Hepatocyte (in vitro differentiated cells): Measurements from ENCODE around the gene SH3RF3. TPM values are rescaled to one million over a fixed set of nuclear protein-coding genes. Genes with fewer than 3 reads are reported as not detected.

Source experiments
- DNase-seq: peaks from one replicate; pipeline ENCODE4 v3.0.0-alpha.2; 2016; ENCODE audit warnings: low spot score
- H2AFZ ChIP-seq: fragments of 200-600 bp; sonication (generic); 2 replicates; pipeline ENCODE4 v1.6.0; 2016; ENCODE audit warnings: antibody characterized with exemption, mild to moderate bottlenecking
- H3K27ac ChIP-seq: fragments of 200-600 bp; sonication (generic); 2 replicates; pipeline ENCODE4 v1.5.1; 2016; ENCODE audit warnings: mild to moderate bottlenecking
- H3K27me3 ChIP-seq: fragments of 200-600 bp; sonication (generic); 2 replicates; pipeline ENCODE4 v1.6.1; 2016
- H3K36me3 ChIP-seq: fragments of 200-600 bp; sonication (generic); replicated peaks from 2 replicates; pipeline ENCODE4 v1.5.1; 2016; ENCODE audit warnings: low read depth; ENCODE audit not compliant: insufficient read depth
- H3K4me1 ChIP-seq: fragments of 200-600 bp; sonication (generic); 2 replicates; pipeline ENCODE4 v1.5.1; 2016; ENCODE audit warnings: mild to moderate bottlenecking, moderate library complexity; ENCODE audit not compliant: insufficient read depth
- H3K4me2 ChIP-seq: fragments of 200-600 bp; sonication (generic); 2 replicates; pipeline ENCODE4 v1.6.0; 2016
- H3K4me3 ChIP-seq: fragments of 200-600 bp; sonication (generic); 2 replicates; pipeline ENCODE4 v1.5.1; 2016; ENCODE audit warnings: mild to moderate bottlenecking
- H3K79me2 ChIP-seq: fragments of 200-600 bp; sonication (generic); 2 replicates; pipeline ENCODE4 v1.6.0; 2017; ENCODE audit warnings: mild to moderate bottlenecking
- H3K9me2 ChIP-seq: fragments of 200-600 bp; sonication (generic); replicated peaks from 2 replicates; pipeline ENCODE4 v1.6.0; 2017; ENCODE audit warnings: mild to moderate bottlenecking; ENCODE audit not compliant: insufficient read depth
- H3K9me3 ChIP-seq: fragments of 200-600 bp; sonication (generic); 2 replicates; pipeline ENCODE4 v1.5.1; 2016; ENCODE audit warnings: low read depth, mild to moderate bottlenecking
- H4K20me1 ChIP-seq: fragments of 200-600 bp; sonication (generic); 2 replicates; pipeline ENCODE4 v1.6.0; 2016; ENCODE audit warnings: mild to moderate bottlenecking; ENCODE audit not compliant: insufficient read depth, poor library complexity, severe bottlenecking
- CTCF ChIP-seq: fragments of 200-600 bp; sonication (generic); IDR thresholded peaks from 2 replicates; pipeline ENCODE4 v1.5.1; 2016; ENCODE audit warnings: antibody characterized with exemption, mild to moderate bottlenecking; ENCODE audit not compliant: poor library complexity
- EZH2 ChIP-seq: fragments of 200-600 bp; sonication (generic); IDR thresholded peaks from 2 replicates; pipeline ENCODE4 v1.6.1; 2016; ENCODE audit warnings: antibody characterized with exemption, mild to moderate bottlenecking, borderline replicate concordance
- EZH2phosphoT487 ChIP-seq: fragments of 200-600 bp; sonication (generic); IDR thresholded peaks from one replicate; pipeline ENCODE4 v1.6.1; 2018; ENCODE audit warnings: antibody characterized with exemption, mild to moderate bottlenecking, low read depth, moderate library complexity; ENCODE audit not compliant: unreplicated experiment, severe bottlenecking
- WGBS: methylation state at CpG from one replicate; pipeline ENCODE4 v1.1.6; 2016; ENCODE audit warnings: low lambda C conversion rate; ENCODE audit errors: missing lambda C conversion rate; 5-methylcytosine and 5-hydroxymethylcytosine counted together
- polyA plus RNA-seq: library from polyadenylated mRNA; unstranded; fragments of >200 nt; fragmentation: Nextera tagmentation; extraction: Ambion mirVana; gene quantifications from 2 replicates; pipeline ENCODE4 v1.2.1, GENCODE V29; 2016
- total RNA-seq: library from RNA; depleted of rRNA; stranded (reverse); fragments of >200 nt; gene quantifications from 2 replicates; pipeline ENCODE4 v1.2.3, GENCODE V29; 2014

The SH3RF3 gene
- total and polyA plus RNA-seq, 2 experiments from 2014 or later, result 1.9 to 2.1 TPM

- TF ChIP-seq EZH2 (no peak), EZH2phosphoT487 (no peak), CTCF (no peak)
- H3K4me2 ChIP-seq, result no peak overlapping the region
- H3K9me3 ChIP-seq, result no peaks in the 10 kb centered on the region
- DNase-seq, result no peak
- no peak overlapping the region for H3K27ac ChIP-seq
- no peak overlapping the region for H2AFZ ChIP-seq
- no peaks in the 10 kb centered on the region for H3K27me3 ChIP-seq
- WGBS, result 37% methylated on average over 8 of the region's 8 CpGs
- no peaks in the 10 kb centered on the region for H3K79me2 ChIP-seq
- no peak overlapping the region for H3K4me3 ChIP-seq
- no peaks in the 10 kb centered on the region for H3K36me3 ChIP-seq
- no peaks in the 10 kb centered on the region for H3K9me2 ChIP-seq
- H4K20me1 ChIP-seq, result no peaks in the 10 kb centered on the region
- peaks cover 14% of the 10 kb centered on the region for H3K4me1 ChIP-seq
These were observed 368.5 kb downstream of the SH3RF3 start for GRCh38 chr2:109497463-109497862.

GRCh38 chr2:109497911-109498870 is 369.2 kb downstream of the SH3RF3 start:
- H3K27me3 ChIP-seq, result no peaks in the 10 kb centered on the region
- no peaks in the 10 kb centered on the region for H3K9me2 ChIP-seq
- no peak overlapping the region for H3K4me3 ChIP-seq
- no peaks in the 10 kb centered on the region for H4K20me1 ChIP-seq
- no peaks in the 10 kb centered on the region for H3K79me2 ChIP-seq
- no peak overlapping the region for H2AFZ ChIP-seq
- WGBS, result 74% methylated on average over 19 of the region's 19 CpGs
- H3K9me3 ChIP-seq, result no peaks in the 10 kb centered on the region
- H3K4me1 ChIP-seq, result peaks cover 14% of the 10 kb centered on the region
- H3K36me3 ChIP-seq, result no peaks in the 10 kb centered on the region
- H3K4me2 ChIP-seq, result no peak overlapping the region
- DNase-seq, result no peak
- TF ChIP-seq EZH2phosphoT487 (no peak), EZH2 (no peak), CTCF (no peak)
- no peak overlapping the region for H3K27ac ChIP-seq

GRCh38 chr2:109498906-109499305 is 369.9 kb downstream of the SH3RF3 start:
- 90% methylated on average over 14 of the region's 15 CpGs for WGBS
- TF ChIP-seq EZH2 (no peak), EZH2phosphoT487 (no peak), CTCF (no peak)
- no peak overlapping the region for H3K27ac ChIP-seq

More at GRCh38 chr2:109498906-109499305, 369.9 kb downstream of the SH3RF3 start:
- Histone ChIP-seq H3K9me3 (no peaks in the 10 kb centered on the region), H3K4me3 (no peak overlapping the region), H2AFZ (no peak overlapping the region), H3K27me3 (no peaks in the 10 kb centered on the region), H3K9me2 (no peaks in the 10 kb centered on the region), H3K36me3 (no peaks in the 10 kb centered on the region), H3K4me1 (peaks cover 14% of the 10 kb centered on the region), H3K4me2 (no peak overlapping the region), H3K79me2 (no peaks in the 10 kb centered on the region), H4K20me1 (no peaks in the 10 kb centered on the region)
- DNase-seq, result no peak
